ENCODE measurements around the gene IGFBP4. TPM values are rescaled to one million over a fixed set of nuclear protein-coding genes. Genes with fewer than 3 reads are reported as not detected.

The IGFBP4 gene
- total RNA-seq: 18.6 and 29.2 TPM in 2 replicates

DNA sequence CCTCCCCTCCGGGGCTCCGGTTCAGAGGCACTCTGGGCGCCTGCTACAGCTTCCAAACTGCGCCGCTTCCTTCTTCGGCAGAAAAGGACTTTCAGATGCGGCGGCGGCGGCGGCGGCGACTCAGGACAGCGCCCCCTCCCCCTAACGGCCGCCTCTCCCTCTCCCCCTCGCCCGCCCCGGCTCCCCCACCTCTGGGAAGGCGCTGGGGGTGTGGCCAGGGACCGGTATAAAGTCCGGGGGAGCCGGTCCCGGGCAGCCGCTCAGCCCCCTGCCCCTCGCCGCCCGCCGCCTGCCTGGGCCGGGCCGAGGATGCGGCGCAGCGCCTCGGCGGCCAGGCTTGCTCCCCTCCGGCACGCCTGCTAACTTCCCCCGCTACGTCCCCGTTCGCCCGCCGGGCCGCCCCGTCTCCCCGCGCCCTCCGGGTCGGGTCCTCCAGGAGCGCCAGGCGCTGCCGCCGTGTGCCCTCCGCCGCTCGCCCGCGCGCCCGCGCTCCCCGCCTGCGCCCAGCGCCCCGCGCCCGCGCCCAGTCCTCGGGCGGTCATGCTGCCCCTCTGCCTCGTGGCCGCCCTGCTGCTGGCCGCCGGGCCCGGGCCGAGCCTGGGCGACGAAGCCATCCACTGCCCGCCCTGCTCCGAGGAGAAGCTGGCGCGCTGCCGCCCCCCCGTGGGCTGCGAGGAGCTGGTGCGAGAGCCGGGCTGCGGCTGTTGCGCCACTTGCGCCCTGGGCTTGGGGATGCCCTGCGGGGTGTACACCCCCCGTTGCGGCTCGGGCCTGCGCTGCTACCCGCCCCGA, at the start of gene IGFBP4:
Gene IGFBP4 (plus strand): TSS at position 255 of the 792 bp plus-strand sequence. CDS start 286 bp downstream, at position 541.

DNA sequence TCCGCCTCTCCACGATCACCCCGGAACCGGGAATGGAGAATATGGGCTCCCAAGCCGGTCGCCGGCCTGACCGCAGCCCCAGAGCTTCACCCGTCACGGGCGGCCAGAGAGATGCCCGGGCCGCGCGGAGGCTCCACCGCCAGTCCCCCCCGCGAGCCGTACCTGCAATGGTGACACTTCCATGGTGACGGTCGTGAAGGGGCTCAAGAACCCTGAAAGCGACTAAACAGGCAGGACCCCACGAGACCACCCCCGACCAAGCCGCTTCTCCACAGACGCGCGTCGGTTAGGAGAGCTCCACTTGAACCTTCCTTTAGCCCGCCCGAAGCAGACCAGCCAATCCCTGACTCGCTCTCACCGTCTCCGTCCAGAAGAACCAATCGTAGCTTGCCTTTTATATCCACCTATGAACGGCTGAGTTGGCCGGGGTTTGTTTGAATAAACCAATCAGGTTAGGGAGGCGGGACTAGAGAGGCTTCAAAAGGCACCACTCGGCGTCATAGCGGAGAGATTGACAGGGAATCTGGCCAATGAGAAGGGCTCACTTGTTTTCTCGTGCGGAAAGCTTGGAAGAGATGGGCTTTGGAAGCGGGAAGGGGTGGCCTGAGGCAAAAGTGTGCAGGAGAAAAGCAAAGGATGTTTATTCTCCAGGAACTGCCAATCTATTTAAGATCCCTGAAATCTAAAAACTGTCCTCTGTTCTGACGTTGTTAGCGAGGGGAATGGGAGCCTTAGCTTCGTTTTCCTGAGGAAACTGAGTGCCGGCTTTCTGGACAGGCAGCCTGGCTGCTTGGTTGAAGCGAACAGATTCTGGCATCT, 25.4 kb upstream of the IGFBP4 start, which contains the start of gene TOP2A:
Gene TOP2A (minus strand): TSS at position 288 of the 819 bp plus-strand sequence. CDS start 105 bp downstream, at position 183.

DNA sequence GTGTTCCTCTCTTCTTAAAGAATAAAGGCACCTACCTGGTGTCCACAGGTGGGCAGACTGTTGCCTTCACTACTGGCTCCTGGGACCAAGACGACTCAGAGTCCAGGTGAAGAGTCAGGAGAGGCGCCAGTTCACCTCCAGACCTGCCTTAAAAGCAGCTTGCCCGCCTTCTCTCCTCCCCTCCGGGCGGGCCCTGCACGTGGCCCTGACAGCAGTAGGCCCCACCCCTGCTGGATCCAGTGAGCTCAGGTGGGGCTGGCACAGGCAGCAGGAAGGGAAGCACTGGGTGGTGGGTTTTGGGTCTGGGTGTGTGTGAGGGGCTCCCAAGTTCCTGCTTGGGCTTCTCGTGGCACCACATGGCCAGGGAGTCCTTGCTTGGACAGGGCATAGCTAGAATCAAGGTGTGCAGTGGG, 58.3 kb downstream of the IGFBP4 start, which contains the start of gene TNS4:
Gene TNS4 (minus strand): TSS at position 125 of the 413 bp plus-strand sequence. CDS start 5,198 bp downstream, outside the sequence.

Other genes starting within 250 kb of the IGFBP4 start
- 7.0 and 7.7 TPM in 2 replicates for gene WIPF2, start 224.1 kb upstream of the IGFBP4 start, total RNA-seq
- 3.2 and 6.5 TPM in 2 replicates for gene CDC6, start 155.6 kb upstream of the IGFBP4 start, total RNA-seq
- 3.0 and 3.6 TPM in 2 replicates for gene RARA, start 134.3 kb upstream of the IGFBP4 start, total RNA-seq
- not detected in 2 replicates for gene GJD3, start 78.7 kb upstream of the IGFBP4 start, total RNA-seq
- gene TOP2A, start 25.6 kb upstream of the IGFBP4 start, total RNA-seq: 1.9 and 8.2 TPM in 2 replicates
- gene TNS4, start 58.2 kb downstream of the IGFBP4 start, total RNA-seq: 34.2 and 56.5 TPM in 2 replicates
- gene CCR7, start 122.0 kb downstream of the IGFBP4 start, total RNA-seq: not detected in 2 replicates
- gene SMARCE1, start 204.4 kb downstream of the IGFBP4 start, total RNA-seq: 55.7 and 57.5 TPM in 2 replicates
- gene KRT222, start 221.7 kb downstream of the IGFBP4 start, total RNA-seq: not detected in 2 replicates

Data from tracheal epithelial cell (primary cell).